CD4-positive, alpha-beta memory T cell (primary cell): ENCODE data around the gene TIMM22. TPM values are rescaled to one million over a fixed set of nuclear protein-coding genes. Genes with fewer than 3 reads are reported as not detected.
"Not testable (repeated sequence)": the region's sequence is repeated elsewhere in the genome, so short reads cannot be mapped to it uniquely, and the experiment has no call there.

Experiments used
- CTCF ChIA-PET: fragments of 350-600 bp; sonication (Branson Sonifier 250); formaldehyde crosslinking; loops from one replicate; lab custom pipeline; 2021; ENCODE audit warnings: inconsistent platforms; ENCODE audit not compliant: partially characterized antibody; lab: Charles Lee
- POLR2A ChIA-PET: fragments of 350-600 bp; sonication (Branson Sonifier 250); formaldehyde crosslinking; loops from one replicate; lab custom pipeline; 2021; ENCODE audit not compliant: partially characterized antibody; lab: Charles Lee
- DNase-seq, 5 donors: peaks; one replicate each; pipeline versions ENCODE4 v3.0.0 to v3.0.0-alpha.2; 2020 to 2022; ENCODE audit warnings: mixed read lengths in 1 of 5
- H3K27ac ChIP-seq: one replicate; pipeline ENCODE4 v1.7.0; 2013; ENCODE audit warnings: low read depth, low read length
- H3K27me3 ChIP-seq: 2 replicates; pipeline ENCODE4 v1.7.0; 2013; ENCODE audit warnings: mild to moderate bottlenecking, low read length, moderate library complexity; ENCODE audit not compliant: insufficient read depth
- H3K36me3 ChIP-seq: 2 replicates; pipeline ENCODE4 v1.7.0; 2013; ENCODE audit warnings: mild to moderate bottlenecking, low read length, moderate library complexity; ENCODE audit not compliant: insufficient read depth
- H3K4me1 ChIP-seq: 2 replicates; pipeline ENCODE4 v1.7.0; 2013; ENCODE audit warnings: mild to moderate bottlenecking, low read length, moderate library complexity; ENCODE audit not compliant: insufficient read depth
- H3K4me3 ChIP-seq, 2 donors: one replicate each; pipeline ENCODE4 v1.7.0; 2013; ENCODE audit warnings: low read length in 2 of 2, mild to moderate bottlenecking in 1 of 2
- H3K9me3 ChIP-seq, 2 donors: one replicate each; pipeline ENCODE4 v1.7.0; 2013; ENCODE audit warnings: low read length in 2 of 2, control low read depth in 1 of 2; ENCODE audit not compliant: control insufficient read depth in 1 of 2
- H3K27ac Mint-ChIP-seq, 7 donors: one replicate each; pipeline ENCODE4 v1.8.0; 2020 to 2021; ENCODE audit warnings: mixed read lengths in 7 of 7, mild to moderate bottlenecking in 6 of 7, inconsistent platforms in 3 of 7, moderate library complexity in 3 of 7
- H3K27me3 Mint-ChIP-seq, 2 donors: one replicate each; pipeline ENCODE4 v1.8.0; 2020 to 2021; ENCODE audit warnings: mixed read lengths in 2 of 2
- H3K36me3 Mint-ChIP-seq, 2 donors: one replicate each; pipeline ENCODE4 v1.8.0; 2020 to 2021; ENCODE audit warnings: mixed read lengths in 2 of 2, inconsistent platforms in 1 of 2, mild to moderate bottlenecking in 1 of 2
- H3K4me1 Mint-ChIP-seq, 4 donors: one replicate each; pipeline ENCODE4 v1.8.0; 2020 to 2021; ENCODE audit warnings: mixed read lengths in 4 of 4, mild to moderate bottlenecking in 1 of 4
- H3K4me3 Mint-ChIP-seq, 8 donors: one replicate each; pipeline ENCODE4 v1.8.0; 2020 to 2021; ENCODE audit warnings: mixed read lengths in 8 of 8, mild to moderate bottlenecking in 7 of 8, moderate library complexity in 6 of 8, inconsistent platforms in 3 of 8
- H3K9me3 Mint-ChIP-seq, 8 donors: one replicate each; pipeline ENCODE4 v1.8.0; 2020 to 2021; ENCODE audit warnings: mixed read lengths in 8 of 8, mild to moderate bottlenecking in 5 of 8, inconsistent platforms in 3 of 8, moderate library complexity in 1 of 8
- intact Hi-C: fragments of 100-400 bp; cut with micrococcal nuclease; formaldehyde crosslinking; loops from one replicate; pipeline ENCODE4 v1.15.1; 2023
- polyA plus RNA-seq, 2 donors: library from polyadenylated mRNA; unstranded; fragments of 300-500 nt; fragmentation: Illumina TruSeq; gene quantifications; one replicate each; pipeline ENCODE4 v1.2.3, GENCODE V29; 2021
- total RNA-seq, 2 experiments: library from RNA; stranded (reverse); gene quantifications; one replicate each; pipeline ENCODE4 v1.2.3, GENCODE V29; 2021

TIMM22 gene
- total and polyA plus RNA-seq, 4 experiments from 2014 or later, result 12.3 to 26.3 (median 18.1) TPM

GRCh38 chr17:965311-965989, 31.5 kb upstream of the TIMM22 start:
- no peak overlapping the region for H3K4me3 ChIP-seq
- peaks cover 12 to 31% of the 10 kb centered on the region in 2 donors for H3K27me3 Mint-ChIP-seq
- peaks cover 0 to 2% (median 0%) of the 10 kb centered on the region in 8 donors for H3K9me3 Mint-ChIP-seq
- no peak for DNase-seq
- no peaks in the 10 kb centered on the region for H3K9me3 ChIP-seq
- peaks cover 9% of the 10 kb centered on the region for H3K27me3 ChIP-seq
- intact Hi-C loops, result no loop called here
- no peaks in the 10 kb centered on the region for H3K36me3 Mint-ChIP-seq
- H3K4me3 Mint-ChIP-seq, result no peak overlapping the region
- no peak overlapping the region for H3K27ac Mint-ChIP-seq
- ChIA-PET POLR2A (no interaction called here), CTCF (interaction anchor here (1.4 kb wide), 1 partner anchor 9 kb away, joined by 3 read pairs; no protein-coding TSS in a partner anchor)
- no peaks in the 10 kb centered on the region for H3K36me3 ChIP-seq
- H3K4me1 ChIP-seq, result no peaks in the 10 kb centered on the region
- H3K27ac ChIP-seq, result no peak overlapping the region
- peaks cover 0 to 7% (median under 1%) of the 10 kb centered on the region in 4 donors for H3K4me1 Mint-ChIP-seq

GRCh38 chr17:967122-967521, 29.8 kb upstream of the TIMM22 start:
- DNase-seq, result no peak
- Mint-ChIP-seq H3K4me1 (peaks cover 0 to 7% (median under 1%) of the 10 kb centered on the region in 4 donors), H3K27ac (peak overlapping the region in 1 of 7 donors; percentile 59), H3K27me3 (peaks cover 14 to 33% of the 10 kb centered on the region in 2 donors), H3K9me3 (peaks cover 0 to 2% (median 0%) of the 10 kb centered on the region in 8 donors), H3K36me3 (no peaks in the 10 kb centered on the region), H3K4me3 (no peak overlapping the region)
- H3K9me3 ChIP-seq, result no peaks in the 10 kb centered on the region
- CTCF ChIA-PET, result no interaction called here
- no peak overlapping the region for H3K4me3 ChIP-seq
- H3K36me3 ChIP-seq, result no peaks in the 10 kb centered on the region
- POLR2A ChIA-PET, result no interaction called here
- H3K27me3 ChIP-seq, result peaks cover 9% of the 10 kb centered on the region
- no peaks in the 10 kb centered on the region for H3K4me1 ChIP-seq
- intact Hi-C loops, result no loop called here
- no peak overlapping the region for H3K27ac ChIP-seq

- Histone ChIP-seq H3K27me3 (peaks cover 9% of the 10 kb centered on the region), H3K36me3 (no peaks in the 10 kb centered on the region), H3K9me3 (no peaks in the 10 kb centered on the region), H3K27ac (no peak overlapping the region), H3K4me3 (no peak overlapping the region), H3K4me1 (no peaks in the 10 kb centered on the region)
- Mint-ChIP-seq H3K27ac (peak overlapping the region in 1 of 7 donors; percentile 18), H3K9me3 (no peaks in the 10 kb centered on the region), H3K27me3 (peaks cover 13 to 35% of the 10 kb centered on the region in 2 donors), H3K4me3 (no peak overlapping the region), H3K36me3 (no peaks in the 10 kb centered on the region), H3K4me1 (peaks cover 0 to 7% (median under 1%) of the 10 kb centered on the region in 4 donors)
- no peak for DNase-seq
- ChIA-PET CTCF (interaction anchor here (2.7 kb wide), 1 partner anchor 12 kb away, joined by 9 read pairs; no protein-coding TSS in a partner anchor), POLR2A (no interaction called here)
- intact Hi-C loops, result no loop called here
These were observed 27.9 kb upstream of the TIMM22 start for GRCh38 chr17:968812-969730.

GRCh38 chr17:969811-970355, 27.0 kb upstream of the TIMM22 start:
- Mint-ChIP-seq H3K27me3 (peaks cover 13 to 32% of the 10 kb centered on the region in 2 donors), H3K9me3 (no peaks in the 10 kb centered on the region), H3K36me3 (no peaks in the 10 kb centered on the region), H3K27ac (no peak overlapping the region), H3K4me1 (peaks cover 0 to 7% (median under 1%) of the 10 kb centered on the region in 4 donors), H3K4me3 (peak overlapping the region in 1 of 8 donors; percentile 18)
- ChIA-PET CTCF (interaction anchor here (2.7 kb wide), 1 partner anchor 11 kb away, joined by 9 read pairs; no protein-coding TSS in a partner anchor), POLR2A (no interaction called here)
- Histone ChIP-seq H3K27me3 (peaks cover 9% of the 10 kb centered on the region), H3K27ac (no peak overlapping the region), H3K36me3 (no peaks in the 10 kb centered on the region), H3K9me3 (no peaks in the 10 kb centered on the region), H3K4me3 (no peak overlapping the region), H3K4me1 (no peaks in the 10 kb centered on the region)
- intact Hi-C loops, result no loop called here
- no peak for DNase-seq

- H3K36me3 ChIP-seq, result no peaks in the 10 kb centered on the region
- Mint-ChIP-seq H3K27me3 (peaks cover 13 to 30% of the 10 kb centered on the region in 2 donors), H3K9me3 (no peaks in the 10 kb centered on the region), H3K36me3 (no peaks in the 10 kb centered on the region), H3K4me1 (peaks cover 0 to 7% (median under 1%) of the 10 kb centered on the region in 4 donors), H3K27ac (no peak overlapping the region), H3K4me3 (no peak overlapping the region)
- CTCF ChIA-PET, result interaction anchor here (2.7 kb wide), 1 partner anchor 10 kb away, joined by 9 read pairs; no protein-coding TSS in a partner anchor
- no peaks in the 10 kb centered on the region for H3K9me3 ChIP-seq
- no peak for DNase-seq
- H3K27me3 ChIP-seq, result peaks cover 9% of the 10 kb centered on the region
- no peaks in the 10 kb centered on the region for H3K4me1 ChIP-seq
- POLR2A ChIA-PET, result no interaction called here
- intact Hi-C loops, result no loop called here
- H3K4me3 ChIP-seq, result no peak overlapping the region
- H3K27ac ChIP-seq, result no peak overlapping the region
These were observed 26.6 kb upstream of the TIMM22 start for GRCh38 chr17:970364-970763.

GRCh38 chr17:971861-972260, 25.1 kb upstream of the TIMM22 start:
- H3K27ac ChIP-seq, POLR2A ChIA-PET, H3K9me3 ChIP-seq, H3K36me3 ChIP-seq, H3K4me1 Mint-ChIP-seq, H3K27me3 ChIP-seq, H3K36me3 Mint-ChIP-seq, DNase-seq, H3K4me3 Mint-ChIP-seq, H3K4me3 ChIP-seq, H3K27ac Mint-ChIP-seq, H3K9me3 Mint-ChIP-seq, H3K4me1 ChIP-seq, intact Hi-C loops: not testable (repeated sequence)
- CTCF ChIA-PET, result interaction anchor here (1.4 kb wide), 1 partner anchor 9 kb away, joined by 4 read pairs; no protein-coding TSS in a partner anchor
- H3K27me3 Mint-ChIP-seq, result peaks cover 17 to 39% of the 10 kb centered on the region in 2 donors
